Non-pigmented ciliary epithelial cell (primary cell): ENCODE data around the gene KRTAP19-8.

Experiments used
- DNase-seq: peaks from one replicate; pipeline ENCODE4 v3.0.0-alpha.2; 2010; ENCODE audit warnings: low read depth

Gene KRTAP19-8

GRCh38 chr21:31012133-31013089 lies 25.9 kb downstream of the KRTAP19-8 start:
- DNase-seq, result no peak

- DNase-seq, result no peak
Observed at GRCh38 chr21:31011412-31011811, 26.9 kb downstream of the KRTAP19-8 start.

GRCh38 chr21:31008355-31008754 lies 29.9 kb downstream of the KRTAP19-8 start:
- DNase-seq, result no peak

GRCh38 chr21:31005019-31005418 lies 33.3 kb downstream of the KRTAP19-8 start:
- no peak for DNase-seq

GRCh38 chr21:31003471-31003870 lies 34.8 kb downstream of the KRTAP19-8 start:
- DNase-seq, result no peak

- DNase-seq, result no peak
Observed at GRCh38 chr21:30997541-30997940, 40.7 kb downstream of the KRTAP19-8 start.

GRCh38 chr21:30996728-30997127 lies 41.5 kb downstream of the KRTAP19-8 start:
- DNase-seq, result no peak

- DNase-seq, result no peak
Observed at GRCh38 chr21:30994932-30995331, 43.3 kb downstream of the KRTAP19-8 start.

- DNase-seq, result no peak
Observed at GRCh38 chr21:30990514-30991262, 47.6 kb downstream of the KRTAP19-8 start.

- no peak for DNase-seq
Observed at GRCh38 chr21:30988706-30989105, 49.6 kb downstream of the KRTAP19-8 start.
